ENCODE data around the gene CRTC3.

CRTC3 gene

DNA sequence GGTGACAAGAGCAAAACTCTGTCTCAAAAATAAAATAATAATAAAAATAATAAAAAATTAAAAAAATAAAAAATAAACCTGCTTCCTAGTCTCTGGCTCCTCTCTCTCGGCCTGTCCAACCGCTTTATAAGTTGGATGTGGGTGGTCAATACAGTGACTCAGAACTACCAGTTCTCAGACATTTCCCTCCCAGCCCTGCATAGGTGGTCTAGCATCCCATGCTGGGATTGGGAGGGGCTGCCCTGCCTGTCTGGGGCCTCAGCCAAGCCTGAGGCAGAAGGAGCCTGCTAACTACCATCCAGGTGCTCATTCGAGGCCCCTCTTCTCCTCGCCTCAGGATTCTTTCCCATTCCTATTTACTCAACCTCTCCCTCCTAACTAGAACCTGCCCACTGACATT lies 154.2 kb downstream of the CRTC3 start:
- no peak for TF ChIP-seq POLR2AphosphoS5 (IDR thresholded peaks at IDR 0.05; ENCODE audit: low read depth, low read length)
- no peak for TF ChIP-seq SIN3A (IDR thresholded peaks at IDR 0.05; ENCODE audit: borderline replicate concordance, insufficient read depth, low read length)
- TF ChIP-seq FOXP2 (optimal IDR thresholded peaks at IDR 0.05; ENCODE audit: borderline replicate concordance, extremely low read depth, extremely low read length, insufficient read depth), result no peak
- TF ChIP-seq TAF1 (IDR thresholded peaks at IDR 0.05; ENCODE audit: borderline replicate concordance, insufficient read depth, low read length), result no peak
- TF ChIP-seq, protein P1, sequence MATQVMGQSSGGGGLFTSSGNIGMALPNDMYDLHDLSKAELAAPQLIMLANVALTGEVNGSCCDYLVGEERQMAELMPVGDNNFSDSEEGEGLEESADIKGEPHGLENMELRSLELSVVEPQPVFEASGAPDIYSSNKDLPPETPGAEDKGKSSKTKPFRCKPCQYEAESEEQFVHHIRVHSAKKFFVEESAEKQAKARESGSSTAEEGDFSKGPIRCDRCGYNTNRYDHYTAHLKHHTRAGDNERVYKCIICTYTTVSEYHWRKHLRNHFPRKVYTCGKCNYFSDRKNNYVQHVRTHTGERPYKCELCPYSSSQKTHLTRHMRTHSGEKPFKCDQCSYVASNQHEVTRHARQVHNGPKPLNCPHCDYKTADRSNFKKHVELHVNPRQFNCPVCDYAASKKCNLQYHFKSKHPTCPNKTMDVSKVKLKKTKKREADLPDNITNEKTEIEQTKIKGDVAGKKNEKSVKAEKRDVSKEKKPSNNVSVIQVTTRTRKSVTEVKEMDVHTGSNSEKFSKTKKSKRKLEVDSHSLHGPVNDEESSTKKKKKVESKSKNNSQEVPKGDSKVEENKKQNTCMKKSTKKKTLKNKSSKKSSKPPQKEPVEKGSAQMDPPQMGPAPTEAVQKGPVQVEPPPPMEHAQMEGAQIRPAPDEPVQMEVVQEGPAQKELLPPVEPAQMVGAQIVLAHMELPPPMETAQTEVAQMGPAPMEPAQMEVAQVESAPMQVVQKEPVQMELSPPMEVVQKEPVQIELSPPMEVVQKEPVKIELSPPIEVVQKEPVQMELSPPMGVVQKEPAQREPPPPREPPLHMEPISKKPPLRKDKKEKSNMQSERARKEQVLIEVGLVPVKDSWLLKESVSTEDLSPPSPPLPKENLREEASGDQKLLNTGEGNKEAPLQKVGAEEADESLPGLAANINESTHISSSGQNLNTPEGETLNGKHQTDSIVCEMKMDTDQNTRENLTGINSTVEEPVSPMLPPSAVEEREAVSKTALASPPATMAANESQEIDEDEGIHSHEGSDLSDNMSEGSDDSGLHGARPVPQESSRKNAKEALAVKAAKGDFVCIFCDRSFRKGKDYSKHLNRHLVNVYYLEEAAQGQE (IDR thresholded peaks at IDR 0.05; ENCODE audit: insufficient read depth in 1 of 2, low read depth in 2 of 2, low read length in 2 of 2), result no peak

DNA sequence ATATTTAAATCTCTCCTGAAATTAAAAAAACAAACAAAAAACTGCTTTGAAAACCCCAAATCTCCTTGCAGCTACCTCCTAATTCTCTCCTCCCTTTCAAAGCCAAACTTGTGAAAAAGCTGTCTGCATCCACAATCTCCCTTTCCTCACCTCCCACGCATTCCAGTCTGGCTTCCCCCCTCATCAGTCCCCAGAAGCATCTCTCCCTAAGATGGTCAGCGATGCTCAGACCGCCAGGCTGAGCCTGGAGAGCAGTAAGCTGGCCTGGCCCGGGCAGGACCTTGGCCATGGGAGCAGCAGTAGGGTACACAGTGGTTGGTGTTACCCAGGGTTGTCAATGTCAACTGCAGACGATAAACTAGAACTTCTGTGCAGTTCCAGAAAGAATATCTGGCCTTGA lies 154.6 kb downstream of the CRTC3 start:
- TF ChIP-seq TAF1 (IDR thresholded peaks at IDR 0.05; ENCODE audit: borderline replicate concordance, insufficient read depth, low read length) (no peak), POLR2AphosphoS5 (IDR thresholded peaks at IDR 0.05; ENCODE audit: low read depth, low read length) (no peak), SIN3A (IDR thresholded peaks at IDR 0.05; ENCODE audit: borderline replicate concordance, insufficient read depth, low read length) (no peak), FOXP2 (optimal IDR thresholded peaks at IDR 0.05; ENCODE audit: borderline replicate concordance, extremely low read depth, extremely low read length, insufficient read depth) (no peak)
- TF ChIP-seq, protein P1 (IDR thresholded peaks at IDR 0.05; ENCODE audit: insufficient read depth in 1 of 2, low read depth in 2 of 2, low read length in 2 of 2), result no peak

- TF ChIP-seq, protein P1 (IDR thresholded peaks at IDR 0.05; ENCODE audit: insufficient read depth in 1 of 2, low read depth in 2 of 2, low read length in 2 of 2), result no peak
- no peak for TF ChIP-seq FOXP2 (optimal IDR thresholded peaks at IDR 0.05; ENCODE audit: borderline replicate concordance, extremely low read depth, extremely low read length, insufficient read depth)
- TF ChIP-seq POLR2AphosphoS5 (IDR thresholded peaks at IDR 0.05; ENCODE audit: low read depth, low read length), result no peak
- TF ChIP-seq TAF1 (IDR thresholded peaks at IDR 0.05; ENCODE audit: borderline replicate concordance, insufficient read depth, low read length), result no peak
- no peak for TF ChIP-seq SIN3A (IDR thresholded peaks at IDR 0.05; ENCODE audit: borderline replicate concordance, insufficient read depth, low read length)
These were observed 156.1 kb downstream of the CRTC3 start for GRCh38 chr15:90685591-90686434.

DNA sequence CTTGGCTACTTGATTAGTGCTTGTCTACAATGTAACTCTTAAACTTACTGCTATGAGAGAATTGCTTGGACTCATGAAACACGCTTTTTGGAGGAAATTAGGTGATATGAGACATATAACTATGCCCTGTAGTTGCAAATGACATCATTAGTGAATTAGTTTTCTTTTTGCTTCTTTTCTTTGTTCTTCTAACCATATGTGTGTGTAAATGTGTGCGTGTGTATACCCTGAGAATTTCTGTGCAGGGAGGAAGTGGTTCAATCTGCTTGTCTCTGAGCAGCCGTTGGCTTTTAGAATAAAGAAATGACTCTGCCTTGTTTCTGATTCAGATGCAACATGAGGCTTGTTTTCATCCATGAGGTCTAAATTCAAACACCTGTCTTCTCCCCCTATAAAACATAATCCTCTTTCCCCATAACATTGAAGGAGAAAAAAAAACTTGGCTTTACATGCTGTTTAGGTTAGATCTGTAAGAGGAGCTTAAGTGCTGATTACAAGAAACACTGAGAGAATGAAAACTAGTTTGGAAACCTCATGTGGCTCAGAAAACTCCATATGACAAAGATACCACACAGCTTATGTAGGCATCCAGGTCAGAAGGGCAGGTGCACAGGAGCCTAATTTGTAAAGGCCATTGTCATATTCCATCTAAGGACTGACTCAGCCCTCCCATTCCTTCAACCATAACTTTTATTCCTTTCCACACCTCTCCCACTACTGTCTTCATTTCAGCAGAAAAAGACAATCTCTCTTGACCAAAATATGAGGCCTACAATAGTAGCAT lies 156.9 kb downstream of the CRTC3 start:
- no peak for TF ChIP-seq POLR2AphosphoS5 (IDR thresholded peaks at IDR 0.05; ENCODE audit: low read depth, low read length)
- TF ChIP-seq, protein P1 (IDR thresholded peaks at IDR 0.05; ENCODE audit: insufficient read depth in 1 of 2, low read depth in 2 of 2, low read length in 2 of 2), result no peak
- no peak for TF ChIP-seq FOXP2 (optimal IDR thresholded peaks at IDR 0.05; ENCODE audit: borderline replicate concordance, extremely low read depth, extremely low read length, insufficient read depth)

All from PFSK-1 (cell line).